ENCODE measurements around the gene VMP1. TPM values are rescaled to one million over a fixed set of nuclear protein-coding genes. Genes with fewer than 3 reads are reported as not detected.
A peak's percentile ranks its signal among the peaks of the same experiment; 100 is the strongest.

VMP1 gene
- total RNA-seq, result 460 TPM

- H3K4me1 ChIP-seq (ENCODE audit: insufficient read depth, low read length), result peaks cover 55% of the 10 kb centered on the region
- H3K9me3 ChIP-seq (ENCODE audit: low read depth, low read length), result no peaks in the 10 kb centered on the region
- H3K27me3 ChIP-seq (ENCODE audit: insufficient read depth, low read length), result no peaks in the 10 kb centered on the region
- H3K4me3 ChIP-seq (ENCODE audit: low read length), result peak within 1 kb of the TSS; percentile 93
Observed at GRCh38 chr17:59707149-59707970, at the start of gene VMP1, which contains the start of gene PTRH2. Gene VMP1, plus strand, starts transcription at chr17:59707654. Its CDS starts 23,793 bp downstream, at chr17:59731447. Gene PTRH2, minus strand, starts transcription at chr17:59707430. Its CDS starts 9,452 bp downstream, at chr17:59697978.

- Histone ChIP-seq H3K4me1 (ENCODE audit: insufficient read depth, low read length) (peaks cover 32% of the 10 kb centered on the region), H3K4me3 (ENCODE audit: low read length) (no peak overlapping the region), H3K9me3 (ENCODE audit: low read depth, low read length) (no peaks in the 10 kb centered on the region), H3K27me3 (ENCODE audit: insufficient read depth, low read length) (no peaks in the 10 kb centered on the region)
Observed at GRCh38 chr17:59666235-59666634, 41.2 kb upstream of the VMP1 start.

DNA sequence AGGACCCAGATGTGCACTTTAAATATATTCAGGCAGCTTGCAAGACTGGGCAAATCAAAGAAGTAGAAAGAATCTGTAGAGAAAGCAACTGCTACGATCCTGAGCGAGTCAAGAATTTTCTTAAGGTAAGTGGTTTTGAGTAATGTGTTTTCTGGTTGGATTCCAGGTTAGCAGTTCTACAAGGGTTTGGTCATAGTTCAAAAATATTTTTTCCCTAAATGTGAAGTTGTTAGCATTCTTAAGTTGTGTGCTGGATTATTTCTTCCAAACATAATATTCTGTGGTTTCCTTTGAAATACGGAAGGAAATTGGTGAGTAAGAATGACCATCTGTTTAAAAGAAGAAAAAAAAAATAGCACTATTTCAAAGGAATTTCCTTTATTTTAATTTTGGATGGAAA, 38.6 kb upstream of the VMP1 start:
- H3K9me3 ChIP-seq (ENCODE audit: low read depth, low read length), result no peaks in the 10 kb centered on the region
- H3K27me3 ChIP-seq (ENCODE audit: insufficient read depth, low read length), result no peaks in the 10 kb centered on the region
- no peak overlapping the region for H3K4me3 ChIP-seq (ENCODE audit: low read length)
- peaks cover 32% of the 10 kb centered on the region for H3K4me1 ChIP-seq (ENCODE audit: insufficient read depth, low read length)

DNA sequence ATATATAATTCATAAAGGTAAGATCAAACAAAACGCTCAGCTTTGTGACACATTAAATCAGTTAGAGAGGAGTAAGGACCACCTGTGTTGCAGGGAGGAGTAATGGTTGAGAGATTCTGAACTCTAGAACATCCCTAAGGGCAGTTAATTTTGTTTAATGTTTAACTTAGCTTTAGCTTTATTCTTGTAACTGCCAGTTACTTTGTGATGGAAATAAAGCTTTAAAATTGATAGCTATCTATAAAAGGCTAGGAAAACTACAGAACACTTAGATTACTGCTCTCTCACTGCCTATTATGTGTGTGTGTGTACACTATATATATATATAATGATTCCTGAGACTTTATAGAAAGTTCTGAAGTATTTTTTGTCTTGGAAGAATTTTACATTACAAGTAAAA, 38.0 kb upstream of the VMP1 start:
- no peak overlapping the region for H3K4me3 ChIP-seq (ENCODE audit: low read length)
- no peaks in the 10 kb centered on the region for H3K9me3 ChIP-seq (ENCODE audit: low read depth, low read length)
- no peaks in the 10 kb centered on the region for H3K27me3 ChIP-seq (ENCODE audit: insufficient read depth, low read length)
- H3K4me1 ChIP-seq (ENCODE audit: insufficient read depth, low read length), result peaks cover 32% of the 10 kb centered on the region

- no peaks in the 10 kb centered on the region for H3K27me3 ChIP-seq (ENCODE audit: insufficient read depth, low read length)
- no peak overlapping the region for H3K4me3 ChIP-seq (ENCODE audit: low read length)
- no peaks in the 10 kb centered on the region for H3K9me3 ChIP-seq (ENCODE audit: low read depth, low read length)
- H3K4me1 ChIP-seq (ENCODE audit: insufficient read depth, low read length), result peaks cover 32% of the 10 kb centered on the region
Observed at GRCh38 chr17:59669944-59670343, 37.5 kb upstream of the VMP1 start.

DNA sequence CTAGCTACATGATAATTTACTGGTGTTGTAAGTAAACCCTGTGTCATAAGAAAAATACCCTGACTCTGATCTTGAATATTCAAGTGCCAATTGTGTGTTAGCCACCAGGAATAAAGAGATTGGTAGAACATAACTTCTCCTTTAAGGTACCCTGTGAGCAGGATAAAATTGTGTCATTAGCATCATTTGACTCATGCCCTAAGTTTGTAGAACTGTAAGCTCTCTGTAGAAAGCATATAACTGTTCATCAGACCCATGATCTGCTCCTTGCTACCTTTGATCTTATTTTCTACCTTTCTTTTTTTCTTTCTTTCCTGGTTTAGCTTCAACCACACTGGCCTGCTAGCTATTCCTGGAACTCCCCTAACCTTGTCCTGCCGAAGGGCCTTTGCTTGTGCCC, 36.1 kb upstream of the VMP1 start:
- Histone ChIP-seq H3K9me3 (ENCODE audit: low read depth, low read length) (no peaks in the 10 kb centered on the region), H3K4me1 (ENCODE audit: insufficient read depth, low read length) (peaks cover 32% of the 10 kb centered on the region), H3K4me3 (ENCODE audit: low read length) (no peak overlapping the region), H3K27me3 (ENCODE audit: insufficient read depth, low read length) (no peaks in the 10 kb centered on the region)

GRCh38 chr17:59675231-59675630, 32.2 kb upstream of the VMP1 start:
- Histone ChIP-seq H3K27me3 (ENCODE audit: insufficient read depth, low read length) (no peaks in the 10 kb centered on the region), H3K4me3 (ENCODE audit: low read length) (no peak overlapping the region)

GRCh38 chr17:59676716-59677115, 30.7 kb upstream of the VMP1 start:
- Histone ChIP-seq H3K9me3 (ENCODE audit: low read depth, low read length) (no peaks in the 10 kb centered on the region), H3K4me1 (ENCODE audit: insufficient read depth, low read length) (no peaks in the 10 kb centered on the region), H3K27me3 (ENCODE audit: insufficient read depth, low read length) (no peaks in the 10 kb centered on the region), H3K4me3 (ENCODE audit: low read length) (no peak overlapping the region)

More at GRCh38 chr17:59675231-59675630, 32.2 kb upstream of the VMP1 start:
- no peaks in the 10 kb centered on the region for H3K9me3 ChIP-seq (ENCODE audit: low read depth, low read length)
- H3K4me1 ChIP-seq (ENCODE audit: insufficient read depth, low read length), result peaks cover 8% of the 10 kb centered on the region

DNA sequence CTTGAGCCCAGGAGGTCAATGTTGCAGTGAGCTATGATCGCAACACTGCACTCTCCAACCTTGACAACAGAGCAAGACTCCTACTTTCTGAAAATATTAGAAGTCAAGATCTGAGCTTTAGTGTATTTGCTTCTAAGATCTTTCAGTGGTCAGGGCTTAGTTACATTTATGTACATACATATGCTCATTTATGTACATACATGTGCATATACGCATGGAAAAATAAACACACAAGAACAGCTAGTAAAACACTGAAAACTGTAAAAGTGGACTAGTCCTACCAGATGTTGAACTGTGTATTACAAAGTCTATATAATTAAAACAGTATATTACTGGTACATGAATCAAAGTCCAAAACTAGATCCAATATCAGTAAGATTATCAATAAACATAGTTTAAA, 28.5 kb upstream of the VMP1 start:
- Histone ChIP-seq H3K4me1 (ENCODE audit: insufficient read depth, low read length) (no peaks in the 10 kb centered on the region), H3K4me3 (ENCODE audit: low read length) (no peak overlapping the region), H3K27me3 (ENCODE audit: insufficient read depth, low read length) (no peaks in the 10 kb centered on the region), H3K9me3 (ENCODE audit: low read depth, low read length) (no peaks in the 10 kb centered on the region)

- Histone ChIP-seq H3K27me3 (ENCODE audit: insufficient read depth, low read length) (no peaks in the 10 kb centered on the region), H3K4me1 (ENCODE audit: insufficient read depth, low read length) (no peaks in the 10 kb centered on the region), H3K4me3 (ENCODE audit: low read length) (no peak overlapping the region), H3K9me3 (ENCODE audit: low read depth, low read length) (no peaks in the 10 kb centered on the region)
Observed at GRCh38 chr17:59680314-59680713, 27.1 kb upstream of the VMP1 start.

DNA sequence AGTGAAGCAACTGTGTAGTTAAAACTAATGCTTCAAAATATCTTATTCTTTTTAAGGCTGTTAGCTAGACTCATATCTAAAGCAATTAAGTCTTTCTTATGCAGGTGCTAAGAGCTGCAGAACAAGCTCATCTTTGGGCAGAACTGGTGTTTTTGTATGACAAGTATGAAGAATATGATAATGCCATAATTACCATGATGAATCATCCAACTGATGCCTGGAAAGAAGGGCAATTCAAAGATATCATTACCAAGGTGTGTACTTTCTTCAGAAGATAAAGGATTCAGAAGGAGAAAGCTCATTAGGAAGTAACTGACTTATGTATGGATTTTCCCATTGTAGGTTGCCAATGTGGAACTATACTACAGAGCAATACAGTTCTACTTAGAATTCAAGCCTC, 24.2 kb upstream of the VMP1 start:
- no peaks in the 10 kb centered on the region for H3K27me3 ChIP-seq (ENCODE audit: insufficient read depth, low read length)
- no peaks in the 10 kb centered on the region for H3K4me1 ChIP-seq (ENCODE audit: insufficient read depth, low read length)
- H3K4me3 ChIP-seq (ENCODE audit: low read length), result no peak overlapping the region
- no peaks in the 10 kb centered on the region for H3K9me3 ChIP-seq (ENCODE audit: low read depth, low read length)

GRCh38 chr17:59684967-59685366, 22.5 kb upstream of the VMP1 start:
- no peaks in the 10 kb centered on the region for H3K9me3 ChIP-seq (ENCODE audit: low read depth, low read length)
- no peaks in the 10 kb centered on the region for H3K27me3 ChIP-seq (ENCODE audit: insufficient read depth, low read length)
- no peaks in the 10 kb centered on the region for H3K4me1 ChIP-seq (ENCODE audit: insufficient read depth, low read length)
- no peak overlapping the region for H3K4me3 ChIP-seq (ENCODE audit: low read length)

- Histone ChIP-seq H3K9me3 (ENCODE audit: low read depth, low read length) (no peaks in the 10 kb centered on the region), H3K4me1 (ENCODE audit: insufficient read depth, low read length) (no peaks in the 10 kb centered on the region), H3K27me3 (ENCODE audit: insufficient read depth, low read length) (no peaks in the 10 kb centered on the region), H3K4me3 (ENCODE audit: low read length) (no peak overlapping the region)
Observed at GRCh38 chr17:59688008-59688407, 19.4 kb upstream of the VMP1 start.

DNA sequence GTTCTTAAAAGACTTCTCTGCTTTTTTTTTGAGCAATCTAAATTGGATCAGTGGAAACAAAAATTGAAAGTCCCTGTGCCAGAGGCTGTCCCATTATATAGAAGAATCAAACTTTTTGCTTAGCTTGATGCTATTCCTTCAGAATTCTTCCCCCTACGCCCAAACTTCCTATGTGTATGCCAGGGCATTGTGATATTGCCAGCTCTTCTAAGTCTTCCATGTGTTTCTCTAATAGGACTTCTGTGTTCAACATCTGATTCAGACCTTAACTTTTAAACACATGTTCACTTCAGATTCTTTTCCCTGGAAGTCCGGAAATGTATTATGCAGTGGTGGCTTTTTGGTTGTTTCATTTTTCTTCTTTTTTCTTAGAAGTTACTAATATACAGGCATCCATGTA, 19.0 kb upstream of the VMP1 start:
- Histone ChIP-seq H3K4me1 (ENCODE audit: insufficient read depth, low read length) (no peaks in the 10 kb centered on the region), H3K9me3 (ENCODE audit: low read depth, low read length) (no peaks in the 10 kb centered on the region), H3K27me3 (ENCODE audit: insufficient read depth, low read length) (no peaks in the 10 kb centered on the region), H3K4me3 (ENCODE audit: low read length) (no peak overlapping the region)

DNA sequence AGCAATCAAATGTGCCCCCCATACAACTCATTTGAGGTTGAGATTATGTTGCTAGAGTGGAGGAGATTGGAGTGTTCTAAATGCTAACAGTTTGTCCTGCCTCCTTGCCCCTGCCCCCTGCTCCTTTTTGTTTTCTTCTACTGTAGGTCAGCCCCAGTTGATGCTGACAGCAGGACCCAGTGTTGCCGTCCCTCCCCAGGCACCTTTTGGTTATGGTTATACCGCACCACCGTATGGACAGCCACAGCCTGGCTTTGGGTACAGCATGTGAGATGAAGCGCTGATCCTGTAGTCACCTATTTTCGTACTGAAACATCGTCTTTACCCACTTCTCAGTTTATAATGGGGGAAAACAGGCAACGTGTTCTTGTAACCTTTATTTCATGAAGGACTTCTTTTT, 13.9 kb upstream of the VMP1 start:
- H3K9me3 ChIP-seq (ENCODE audit: low read depth, low read length), result no peaks in the 10 kb centered on the region
- H3K4me1 ChIP-seq (ENCODE audit: insufficient read depth, low read length), result no peaks in the 10 kb centered on the region

DNA sequence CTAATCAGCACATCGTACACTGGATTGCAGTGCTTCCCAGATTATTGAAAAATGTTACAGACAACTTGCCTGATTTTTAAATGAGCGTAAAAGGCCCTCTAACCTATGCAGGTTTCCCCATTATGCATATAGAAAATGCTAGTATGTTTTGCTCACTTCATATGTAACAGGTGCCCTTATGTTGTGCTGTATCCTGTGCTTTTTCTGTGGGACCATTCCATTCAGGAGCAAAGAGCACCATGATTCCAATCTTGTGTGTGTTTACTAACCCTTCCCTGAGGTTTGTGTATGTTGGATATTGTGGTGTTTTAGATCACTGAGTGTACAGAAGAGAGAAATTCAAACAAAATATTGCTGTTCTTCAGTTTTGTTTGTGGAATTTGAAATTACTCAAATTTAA, 13.1 kb upstream of the VMP1 start:
- Histone ChIP-seq H3K4me1 (ENCODE audit: insufficient read depth, low read length) (no peaks in the 10 kb centered on the region), H3K27me3 (ENCODE audit: insufficient read depth, low read length) (no peaks in the 10 kb centered on the region), H3K9me3 (ENCODE audit: low read depth, low read length) (no peaks in the 10 kb centered on the region), H3K4me3 (ENCODE audit: low read length) (no peak overlapping the region)

More for the DNA sequence above, 13.9 kb upstream of the VMP1 start:
- H3K27me3 ChIP-seq (ENCODE audit: insufficient read depth, low read length), result no peaks in the 10 kb centered on the region
- no peak overlapping the region for H3K4me3 ChIP-seq (ENCODE audit: low read length)
